GM12864 (cell line): Measurements from ENCODE around the gene UBE2L3.
"Not testable (repeated sequence)": the region's sequence is repeated elsewhere in the genome, so short reads cannot be mapped to it uniquely, and the experiment has no call there.

Experiments
- DNase-seq: peaks from one replicate; pipeline ENCODE4 v3.0.0-alpha.2; 2011; ENCODE audit warnings: low read depth
- H3K4me3 ChIP-seq: 2 replicates; pipeline ENCODE4 v1.5.1; 2011; ENCODE audit warnings: mild to moderate bottlenecking, low read depth, low read length, control low read depth
- CTCF ChIP-seq: IDR thresholded peaks from 2 replicates; pipeline ENCODE4 v1.5.1; 2011; ENCODE audit warnings: low read depth, mild to moderate bottlenecking, moderate library complexity, low read length, control low read depth, inconsistent platforms; ENCODE audit errors: missing control alignments

The UBE2L3 gene

DNA sequence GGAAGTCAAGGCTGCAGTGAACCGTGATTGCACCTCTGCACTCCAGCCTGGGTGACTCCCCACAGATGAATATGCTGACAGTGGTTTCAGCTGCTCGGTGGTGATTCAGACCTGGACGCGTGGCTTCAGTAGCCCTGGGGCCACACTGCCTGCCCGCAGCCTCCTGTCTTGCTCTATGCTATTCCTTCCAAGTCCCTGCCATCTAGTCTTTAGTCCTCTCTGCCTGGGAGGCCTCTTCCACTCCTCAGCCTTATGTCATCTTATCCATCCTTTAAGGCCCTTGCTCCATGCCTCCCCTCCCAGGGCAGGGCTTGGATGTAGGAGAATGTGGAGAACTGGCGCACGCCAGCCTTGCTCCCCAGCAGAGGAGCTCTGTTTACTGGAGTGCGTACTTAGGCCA is 39.3 kb downstream of the UBE2L3 start:
- no peak overlapping the region for H3K4me3 ChIP-seq
- no peak for DNase-seq
- no peak for TF ChIP-seq CTCF

GRCh38 chr22:21609556-21610157 is 42.1 kb downstream of the UBE2L3 start:
- not testable (repeated sequence) for DNase-seq, H3K4me3 ChIP-seq

DNA sequence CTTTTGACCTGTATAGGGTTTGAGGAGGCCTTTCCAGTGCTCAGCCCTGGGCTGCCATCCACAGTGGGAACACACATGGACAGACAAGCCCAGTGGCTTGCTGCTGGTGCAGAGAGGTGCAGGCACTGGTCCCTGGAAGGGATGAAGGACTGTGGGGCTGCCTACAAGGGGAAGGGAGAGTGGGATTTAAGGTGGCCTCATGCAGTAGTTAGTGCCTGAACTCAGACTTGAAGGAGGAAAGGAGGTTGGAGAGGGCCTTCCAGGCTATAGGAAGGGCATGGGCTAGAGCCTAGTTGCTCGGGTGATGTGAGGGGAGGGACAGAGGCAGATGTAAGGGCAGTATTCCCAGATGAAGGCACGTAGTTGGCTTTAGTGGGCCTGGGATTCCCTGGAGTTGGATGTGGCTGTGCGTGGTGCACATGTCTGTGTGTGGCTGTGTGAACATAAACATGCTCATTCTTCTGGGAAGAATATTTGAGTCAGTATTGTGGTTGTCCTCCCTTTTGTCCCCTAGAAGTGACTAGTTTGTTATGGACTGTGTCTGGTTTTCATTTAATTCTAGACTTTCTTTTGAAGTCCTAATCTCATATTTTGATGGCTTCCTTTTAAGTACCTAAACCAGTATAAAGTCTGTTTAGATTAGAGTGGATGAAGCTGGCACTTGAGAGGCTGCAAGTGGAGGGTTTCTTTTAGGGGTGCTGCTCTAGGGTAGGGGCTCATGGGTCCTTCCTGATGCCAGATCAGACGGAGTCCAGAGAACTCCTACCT is 43.9 kb downstream of the UBE2L3 start:
- no peak for DNase-seq
- no peak overlapping the region for H3K4me3 ChIP-seq
- no peak for TF ChIP-seq CTCF

DNA sequence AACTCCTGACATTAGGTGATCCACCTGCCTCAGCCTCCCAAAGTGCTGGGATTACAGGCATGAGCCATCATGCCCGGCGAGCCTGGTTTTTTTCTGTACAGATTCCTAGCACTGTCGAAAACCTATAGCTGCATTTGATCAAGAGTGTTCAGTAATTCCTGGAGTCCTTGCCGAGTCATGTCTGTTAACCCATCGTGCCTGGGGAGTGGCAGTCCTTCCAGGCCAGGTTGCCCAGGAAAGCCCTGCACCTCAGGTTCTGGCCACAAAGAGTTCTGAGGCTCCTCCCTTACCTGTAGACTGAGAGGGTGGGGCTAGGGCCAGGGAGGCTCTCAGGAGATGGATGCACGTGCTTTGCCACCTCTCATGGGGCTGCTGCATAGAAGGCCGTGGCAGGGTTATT is 45.3 kb downstream of the UBE2L3 start:
- DNase-seq: no peak
- TF ChIP-seq CTCF: no peak
- H3K4me3 ChIP-seq: no peak overlapping the region

DNA sequence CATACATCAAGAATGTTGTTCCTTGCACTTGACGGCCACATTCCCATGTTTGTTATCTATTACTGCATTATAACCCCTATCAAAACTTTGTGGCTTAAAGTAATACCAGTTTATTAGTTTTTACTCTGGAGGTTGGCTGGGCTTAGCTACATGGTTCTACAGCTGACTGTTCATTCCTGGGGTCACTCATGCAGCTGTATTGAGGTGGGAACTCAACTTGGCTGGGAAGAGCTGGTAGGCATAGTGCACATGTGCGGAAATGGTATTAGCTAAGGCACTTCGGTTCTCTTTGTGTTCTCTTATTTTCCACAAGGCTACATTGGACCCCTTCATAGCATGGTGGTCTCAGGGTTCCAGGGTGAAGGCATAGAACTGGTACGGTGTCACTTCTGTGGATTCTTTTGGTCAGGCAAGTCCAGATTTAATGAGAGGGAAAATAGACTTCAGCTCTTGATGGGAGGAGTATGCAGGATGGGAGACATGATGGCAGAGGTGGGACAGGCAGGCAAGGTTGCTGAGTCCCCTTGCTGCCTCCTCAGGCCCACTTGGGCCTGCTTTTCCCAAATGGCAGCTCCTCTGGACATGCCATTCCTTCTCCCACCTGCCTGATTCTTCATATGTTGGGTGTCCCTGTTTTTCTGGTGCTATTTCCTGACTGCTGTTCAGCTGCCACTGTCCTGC is 46.2 kb downstream of the UBE2L3 start:
- no peak overlapping the region for H3K4me3 ChIP-seq
- TF ChIP-seq CTCF: no peak
- no peak for DNase-seq

- no peak for DNase-seq
- H3K4me3 ChIP-seq: no peak overlapping the region
- TF ChIP-seq CTCF: no peak
These were observed 48.2 kb downstream of the UBE2L3 start for GRCh38 chr22:21615731-21616130.

GRCh38 chr22:21617337-21617736 is 49.8 kb downstream of the UBE2L3 start:
- not testable (repeated sequence) for DNase-seq, H3K4me3 ChIP-seq

- no peak overlapping the region for H3K4me3 ChIP-seq
- no peak for DNase-seq
- no peak for TF ChIP-seq CTCF
These were observed 53.5 kb downstream of the UBE2L3 start for GRCh38 chr22:21621025-21621424.
